Astrocyte (in vitro differentiated cells and primary cell): Measurements from ENCODE around the gene RPL18.

ENCODE experiments used
- CTCF ChIP-seq: IDR thresholded peaks from 2 replicates; pipeline ENCODE4 v1.5.1; 2011; ENCODE audit warnings: low read depth, mild to moderate bottlenecking, inconsistent platforms, low read length, moderate library complexity; ENCODE audit not compliant: insufficient read depth
- EZH2 ChIP-seq: IDR thresholded peaks from 2 replicates; pipeline ENCODE4 v1.6.1; 2012; ENCODE audit warnings: mild to moderate bottlenecking, low read length, inconsistent platforms; ENCODE audit not compliant: insufficient read depth

DNA sequence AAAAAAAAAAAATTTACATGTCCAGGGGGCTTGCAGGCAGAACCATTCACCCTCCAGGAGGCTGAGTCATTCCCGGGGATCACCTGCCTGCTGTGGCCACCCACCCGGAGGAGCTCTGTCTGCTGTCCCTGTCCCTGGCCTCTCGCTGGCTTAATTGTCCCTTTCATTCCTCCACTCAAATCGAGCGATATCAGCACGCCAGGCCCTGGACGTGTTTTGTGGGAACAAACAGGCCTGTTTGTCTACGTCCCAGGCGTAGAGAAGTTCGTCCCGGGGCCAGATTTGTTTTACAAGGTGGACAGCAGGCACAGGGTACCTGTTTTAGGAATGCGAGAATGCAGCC, 45.8 kb downstream of the RPL18 start:
- no peak for TF ChIP-seq CTCF
- no peak for TF ChIP-seq EZH2
